Jurkat, Clone E6-1 (cell line): ENCODE data around the gene ZNF345. TPM values are rescaled to one million over a fixed set of nuclear protein-coding genes. Genes with fewer than 3 reads are reported as not detected.

ENCODE experiments used
- DNase-seq: peaks from one replicate; pipeline ENCODE4 v3.0.0-alpha.2; 2011; ENCODE audit warnings: low read depth, low spot score
- H3K4me3 ChIP-seq: 2 replicates; pipeline ENCODE4 v1.5.1; 2011; ENCODE audit warnings: mild to moderate bottlenecking, low read length, control low read depth, moderate library complexity
- polyA plus RNA-seq: library from polyadenylated mRNA; unstranded; fragments of >200 nt; gene quantifications from one replicate; pipeline ENCODE4 v1.2.1, GENCODE V29; 2012; ENCODE audit warnings: missing spikeins; ENCODE audit not compliant: insufficient read length, insufficient read depth

Gene ZNF345
- 2.9 TPM for polyA plus RNA-seq

- H3K4me3 ChIP-seq: peak within 1 kb of the TSS; percentile 97
- DNase-seq: peak; percentile 92
Observed at GRCh38 chr19:36850559-36851442, at the start of gene ZNF345. TSS of gene ZNF345 (plus strand) at chr19:36850876. CDS start at chr19:36876831, 25,955 bp downstream.

DNA sequence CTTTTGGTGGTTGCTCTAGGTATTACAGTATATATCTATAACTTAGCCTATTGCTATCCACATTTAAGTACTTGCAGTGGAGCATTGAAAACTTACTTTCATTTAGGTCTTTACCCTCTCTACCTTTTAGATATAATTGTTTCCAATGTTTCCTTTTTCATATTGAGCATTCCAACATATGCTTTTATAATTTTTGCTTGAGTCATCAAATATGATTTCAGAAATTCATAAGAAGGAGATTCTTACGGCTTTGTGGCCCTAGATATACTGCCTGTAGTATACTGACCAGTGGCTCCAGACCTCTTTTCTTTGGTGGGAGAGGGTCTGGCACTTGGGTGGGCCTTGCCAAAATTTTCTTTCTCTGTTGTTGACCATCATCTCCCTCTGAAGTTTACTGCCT is 45.3 kb upstream of the ZNF345 start:
- DNase-seq: no peak
- no peak overlapping the region for H3K4me3 ChIP-seq

GRCh38 chr19:36807029-36807428 is 43.6 kb upstream of the ZNF345 start:
- no peak overlapping the region for H3K4me3 ChIP-seq
- DNase-seq: no peak

DNA sequence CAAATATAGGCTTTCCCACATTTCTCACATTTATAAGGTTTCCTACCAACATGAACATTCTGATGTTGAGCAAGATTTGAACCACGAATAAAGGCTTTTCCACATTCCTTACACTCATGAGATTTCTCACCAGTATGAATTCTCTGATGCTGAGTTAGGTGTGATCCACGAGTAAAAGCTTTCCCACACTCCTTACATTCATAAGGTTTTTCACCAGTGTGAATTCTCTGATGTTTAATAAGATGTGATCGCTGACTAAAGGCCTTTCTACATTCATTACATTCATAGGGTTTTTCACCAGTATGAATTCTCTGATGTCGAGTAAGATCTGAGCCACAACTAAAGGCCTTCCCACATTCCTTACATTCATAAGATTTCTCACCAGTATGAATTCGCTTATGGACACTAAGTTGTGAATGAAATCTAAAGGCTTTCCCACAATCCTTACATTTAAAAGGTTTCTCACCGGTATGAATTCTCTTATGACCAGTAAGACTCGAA is 31.5 kb upstream of the ZNF345 start:
- H3K4me3 ChIP-seq: no peak overlapping the region
- no peak for DNase-seq

GRCh38 chr19:36821758-36822157 is 28.9 kb upstream of the ZNF345 start:
- no peak for DNase-seq
- H3K4me3 ChIP-seq: no peak overlapping the region

DNA sequence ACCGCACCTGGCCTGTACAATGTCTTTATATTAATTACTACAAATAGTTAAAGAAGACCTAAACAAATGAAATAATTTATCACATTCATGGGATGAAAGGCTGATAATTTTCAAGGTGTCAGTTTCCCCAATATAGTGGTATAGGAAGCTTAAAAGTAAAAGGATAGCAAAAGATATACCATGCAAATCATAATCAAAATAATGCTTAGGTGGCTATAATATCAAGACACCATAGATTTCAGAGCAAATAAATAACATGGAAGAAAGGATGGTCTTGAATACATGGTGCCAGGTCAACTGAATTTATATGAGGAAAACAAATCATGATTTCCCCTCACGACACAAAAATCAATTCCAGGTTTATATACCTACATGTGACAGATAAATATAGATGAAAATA is 17.2 kb upstream of the ZNF345 start:
- no peak overlapping the region for H3K4me3 ChIP-seq
- no peak for DNase-seq

DNA sequence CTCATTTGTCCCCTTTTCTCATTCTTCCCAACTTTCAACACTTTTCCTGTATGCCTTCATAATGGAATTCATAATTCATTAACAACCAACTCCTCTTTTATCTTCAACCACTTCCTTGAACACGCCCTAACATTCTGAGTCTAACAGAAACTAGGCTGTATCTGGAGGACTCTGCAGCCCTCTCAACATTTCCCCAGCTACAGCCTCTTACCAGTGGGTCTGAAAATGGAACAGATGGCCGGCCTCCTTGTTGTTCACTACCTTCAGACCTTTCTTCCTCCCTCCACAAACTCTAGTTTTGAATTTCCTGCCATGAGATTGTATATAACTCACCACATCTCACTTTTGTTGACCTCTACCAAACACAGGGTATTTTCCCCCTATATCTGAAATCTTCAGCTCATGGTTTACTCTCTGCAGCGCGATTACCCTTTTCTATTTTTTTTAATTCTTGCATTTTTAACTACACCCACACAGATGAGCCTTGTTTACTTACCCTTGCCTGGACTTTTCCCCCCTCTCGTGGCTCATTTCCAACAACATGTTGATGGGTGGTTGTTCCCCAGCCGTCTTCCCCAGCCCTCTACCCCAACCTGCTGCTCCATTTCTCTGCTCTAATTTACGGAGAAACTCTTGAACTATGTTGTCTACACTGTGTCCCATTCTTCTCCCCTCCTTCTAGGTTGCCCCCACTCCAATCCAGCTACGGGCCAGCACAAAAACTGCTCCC is 13.3 kb upstream of the ZNF345 start:
- DNase-seq: no peak
- no peak overlapping the region for H3K4me3 ChIP-seq

DNA sequence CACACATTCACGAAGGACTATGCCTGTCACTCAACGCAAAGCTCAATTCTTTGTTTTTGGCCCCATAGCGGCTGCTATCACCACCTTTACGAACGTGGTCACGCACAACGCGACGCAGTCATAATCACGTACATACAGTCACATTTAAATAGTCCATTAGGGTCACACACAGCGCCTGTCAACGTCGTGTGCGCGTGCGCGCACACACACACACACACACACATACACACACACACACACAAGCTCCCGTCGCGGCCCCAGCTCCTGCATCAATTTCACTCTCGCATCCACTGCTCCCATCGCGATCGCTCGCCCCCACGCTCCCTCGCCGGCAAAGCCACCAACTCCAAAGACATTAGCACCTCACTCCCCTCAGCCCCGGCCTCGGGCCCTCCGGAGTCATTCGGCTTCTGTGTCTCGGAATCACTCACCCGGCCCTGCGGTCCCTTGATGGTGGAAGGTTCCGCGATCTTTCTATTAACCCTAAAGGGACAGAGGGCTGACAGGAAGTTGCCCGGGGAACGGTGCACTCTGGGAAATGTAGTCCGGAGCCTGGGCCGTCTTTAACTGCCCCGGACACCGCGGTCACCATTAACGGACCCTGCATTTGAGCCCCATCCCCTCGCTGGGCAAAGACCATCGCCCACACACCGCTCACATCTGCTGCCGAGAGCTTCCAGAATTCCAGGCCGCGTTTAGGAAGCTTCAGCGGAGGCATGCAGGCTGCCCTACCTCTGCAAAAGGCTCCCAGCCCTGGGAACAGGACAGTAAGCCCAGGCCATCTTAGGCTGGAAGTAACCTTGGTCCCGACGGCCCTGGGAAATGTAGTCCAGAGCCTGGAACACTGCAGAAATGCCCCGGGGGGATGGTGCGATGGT is 12.5 kb upstream of the ZNF345 start, which contains the start of gene ZNF790:
ZNF790 (minus strand) TSS at position 482 of the 878 bp plus-strand sequence. CDS start 12,768 bp downstream, outside the sequence.
- DNase-seq: no peak
- H3K4me3 ChIP-seq: no peak within 1 kb of the TSS

DNA sequence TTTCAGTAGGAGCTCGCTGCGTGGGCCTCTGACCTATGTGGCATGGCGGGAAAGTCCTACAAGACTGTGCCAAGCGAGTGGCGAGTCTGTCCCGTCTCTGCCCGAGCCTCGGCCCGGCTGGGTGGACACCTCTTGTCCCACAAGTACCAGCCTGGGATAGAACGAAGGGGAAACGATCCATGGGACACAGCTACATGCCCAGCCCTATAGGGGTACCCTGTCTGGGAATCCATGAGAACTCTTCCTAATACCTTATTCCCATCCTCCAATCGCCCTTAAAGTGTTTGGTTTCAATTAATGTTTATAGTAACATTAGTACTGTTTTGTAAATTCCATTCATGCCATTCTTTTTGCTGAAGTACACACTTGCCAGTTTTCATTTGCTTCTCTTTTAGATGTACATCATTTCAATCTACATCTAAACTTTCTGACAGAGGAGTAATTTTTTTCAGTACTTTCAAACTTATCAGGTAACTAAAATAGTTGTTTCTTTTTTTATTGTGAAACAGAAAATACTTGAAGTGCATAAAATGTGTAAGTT is 11.8 kb upstream of the ZNF345 start:
- no peak for DNase-seq
- no peak overlapping the region for H3K4me3 ChIP-seq

GRCh38 chr19:36847968-36848367 is 2.7 kb upstream of the ZNF345 start:
- no peak overlapping the region for H3K4me3 ChIP-seq
- DNase-seq: no peak

GRCh38 chr19:36849701-36850558 is 746 bp upstream of the ZNF345 start:
- DNase-seq: peak; percentile 84
- peak overlapping the region; percentile 97 for H3K4me3 ChIP-seq

- no peak for DNase-seq
- H3K4me3 ChIP-seq: peak overlapping the region; percentile 97
Observed at GRCh38 chr19:36851898-36852297, 1.2 kb downstream of the ZNF345 start.

DNA sequence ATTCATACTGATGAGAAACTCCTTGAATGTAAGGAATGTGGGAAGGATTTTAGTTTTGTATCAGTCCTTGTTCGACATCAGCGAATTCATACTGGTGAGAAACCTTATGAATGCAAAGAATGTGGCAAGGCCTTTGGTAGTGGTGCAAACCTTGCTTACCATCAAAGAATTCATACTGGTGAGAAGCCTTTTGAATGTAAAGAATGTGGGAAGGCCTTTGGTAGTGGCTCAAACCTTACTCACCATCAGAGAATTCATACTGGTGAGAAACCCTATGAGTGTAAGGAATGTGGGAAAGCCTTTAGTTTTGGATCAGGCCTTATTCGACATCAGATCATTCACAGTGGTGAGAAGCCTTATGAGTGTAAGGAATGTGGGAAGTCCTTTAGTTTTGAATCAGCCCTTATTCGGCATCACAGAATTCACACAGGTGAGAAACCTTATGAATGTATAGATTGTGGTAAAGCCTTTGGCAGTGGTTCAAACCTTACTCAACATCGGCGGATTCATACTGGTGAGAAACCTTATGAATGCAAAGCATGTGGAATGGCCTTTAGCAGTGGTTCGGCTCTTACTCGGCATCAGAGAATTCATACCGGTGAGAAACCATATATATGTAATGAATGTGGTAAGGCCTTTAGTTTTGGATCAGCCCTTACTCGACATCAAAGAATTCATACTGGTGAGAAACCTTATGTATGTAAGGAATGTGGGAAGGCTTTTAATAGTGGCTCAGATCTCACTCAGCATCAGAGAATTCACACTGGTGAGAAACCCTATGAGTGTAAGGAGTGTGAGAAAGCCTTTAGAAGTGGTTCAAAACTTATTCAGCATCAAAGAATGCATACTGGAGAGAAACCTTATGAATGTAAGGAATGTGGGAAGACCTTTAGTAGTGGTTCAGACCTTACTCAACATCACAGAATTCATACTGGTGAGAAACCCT is 26.6 kb downstream of the ZNF345 start:
- DNase-seq: no peak
- no peak overlapping the region for H3K4me3 ChIP-seq

GRCh38 chr19:36891768-36892357 is 41.2 kb downstream of the ZNF345 start:
- no peak overlapping the region for H3K4me3 ChIP-seq
- no peak for DNase-seq

- no peak overlapping the region for H3K4me3 ChIP-seq
- DNase-seq: no peak
Observed at GRCh38 chr19:36894849-36895383, 44.2 kb downstream of the ZNF345 start.

DNA sequence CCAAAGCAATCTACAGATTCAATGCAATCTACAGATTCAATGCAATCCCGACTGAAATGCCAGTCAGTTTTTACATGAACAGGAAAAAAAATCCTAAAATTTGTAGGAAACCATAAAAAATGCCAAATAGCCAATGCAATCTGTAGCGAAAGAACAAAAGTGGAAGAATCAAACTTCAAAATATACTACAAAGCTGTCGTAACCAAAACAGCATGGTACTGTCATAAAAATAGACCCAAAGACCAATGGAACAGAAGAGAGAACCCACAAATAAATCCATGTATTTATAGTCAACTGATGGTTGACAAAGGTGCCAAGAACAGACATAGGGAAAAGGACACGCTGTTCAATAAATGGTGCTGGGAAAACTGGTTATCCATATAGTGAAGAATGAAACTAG is 47.7 kb downstream of the ZNF345 start:
- no peak overlapping the region for H3K4me3 ChIP-seq
- DNase-seq: no peak
